K562 (cell line): ENCODE data around the gene KCTD7. TPM values are rescaled to one million over a fixed set of nuclear protein-coding genes. Genes with fewer than 3 reads are reported as not detected.

ENCODE experiments used
- ATF1 ChIP-seq, 2 experiments: fragments of 450-650 bp in 1 of 2; IDR thresholded peaks; 2 replicates each; pipeline ENCODE4 v1.6.1; 2016; ENCODE audit warnings: missing compliant biosample characterization in 1 of 2, missing genetic modification characterization in 1 of 2
- CREB1 ChIP-seq, 2 experiments: sonication (generic) in 1 of 2; formaldehyde crosslinking in 1 of 2; IDR thresholded peaks; 2 replicates each; pipeline versions ENCODE4 v1.6.1 to v1.8.0; 2012 to 2022; ENCODE audit warnings: inconsistent platforms in 1 of 2, mild to moderate bottlenecking in 1 of 2, missing genetic modification reagents in 1 of 2, moderate library complexity in 1 of 2
- E2F3 ChIP-seq: fragments of 250-450 bp; sonication (Bioruptor Pico); IDR thresholded peaks from 2 replicates; pipeline ENCODE4 v1.4.0; 2020; ENCODE audit warnings: mild to moderate bottlenecking
- GABPB1 ChIP-seq: sonication (generic); formaldehyde crosslinking; IDR thresholded peaks from 2 replicates; pipeline ENCODE4 v1.8.0; 2022; ENCODE audit warnings: mild to moderate bottlenecking, missing genetic modification reagents
- MIER1 ChIP-seq: fragments of 450-650 bp; IDR thresholded peaks from 2 replicates; pipeline ENCODE4 v1.6.1; 2016; ENCODE audit warnings: antibody characterized with exemption, mild to moderate bottlenecking, low read depth
- NFATC3 ChIP-seq: fragments of 450-650 bp; IDR thresholded peaks from 2 replicates; pipeline ENCODE4 v1.6.1; 2017; ENCODE audit warnings: mild to moderate bottlenecking
- NR4A1 ChIP-seq, 2 experiments: fragments of 250-450 bp in 1 of 2; fragments of 450-650 bp in 1 of 2; sonication (Bioruptor Pico) in 1 of 2; IDR thresholded peaks; 2 replicates each; pipeline versions ENCODE4 v1.4.0 to v1.6.1; 2016 to 2020; ENCODE audit warnings: mild to moderate bottlenecking in 2 of 2, missing compliant biosample characterization in 1 of 2, missing genetic modification characterization in 1 of 2, moderate library complexity in 1 of 2
- PHF21A ChIP-seq: fragments of 450-650 bp; IDR thresholded peaks from 2 replicates; pipeline ENCODE4 v1.6.1; 2017; ENCODE audit warnings: low read depth, borderline replicate concordance
- POLR2B ChIP-seq: fragments of 450-650 bp; IDR thresholded peaks from 2 replicates; pipeline ENCODE4 v1.6.1; 2018; ENCODE audit warnings: low read depth; ENCODE audit not compliant: partially characterized antibody
- SMAD2 ChIP-seq: fragments of 150-350 bp; IDR thresholded peaks from 2 replicates; pipeline ENCODE4 v1.6.1; 2014; ENCODE audit warnings: low read depth, mild to moderate bottlenecking, low read length
- TOE1 ChIP-seq, 2 experiments: fragments of 450-650 bp in 1 of 2; sonication (generic) in 1 of 2; formaldehyde crosslinking in 1 of 2; IDR thresholded peaks; 2 replicates each; pipeline versions ENCODE4 v1.7.1 to v1.8.0; 2016 to 2022; ENCODE audit warnings: borderline replicate concordance in 2 of 2, mild to moderate bottlenecking in 2 of 2, antibody characterized with exemption in 1 of 2, inconsistent platforms in 1 of 2, low read depth in 1 of 2, missing genetic modification reagents in 1 of 2, moderate library complexity in 1 of 2
- ZBTB17 ChIP-seq: fragments of 450-650 bp; formaldehyde crosslinking; IDR thresholded peaks from 2 replicates; pipeline ENCODE4 v1.4.0; 2020; ENCODE audit warnings: mild to moderate bottlenecking
- ZC3H8 ChIP-seq: fragments of 450-650 bp; IDR thresholded peaks from 2 replicates; pipeline ENCODE4 v1.6.1; 2017
- ZNF384 ChIP-seq: IDR thresholded peaks from 2 replicates; pipeline ENCODE4 v1.6.1; 2012; ENCODE audit warnings: low read depth, low read length, improper control_type of control experiment
- ZNF445 ChIP-seq: fragments of 250-450 bp; sonication (Bioruptor Pico); IDR thresholded peaks from 2 replicates; pipeline ENCODE4 v1.4.0; 2020; ENCODE audit warnings: low read depth, mild to moderate bottlenecking, moderate library complexity
- ZNF644 ChIP-seq: fragments of 200-800 bp; sonication (Bioruptor generic); IDR thresholded peaks from 2 replicates; pipeline ENCODE4 v1.6.1; 2016; ENCODE audit warnings: low read depth, missing genetic modification characterization, missing compliant biosample characterization
- polyA plus RNA-seq, 8 experiments: library from polyadenylated mRNA; depleted of rRNA in 4 of 8; stranded (reverse) in 5 of 8; unstranded in 3 of 8; fragments of >200 nt; fragmentation: Nextera tagmentation in 2 of 8; fragmentation: Illumina TruSeq in 1 of 8; extraction: Ambion mirVana in 2 of 8; extraction: Trizol in 1 of 8; gene quantifications; 2 replicates each; pipeline versions ENCODE4 v1.2.1 to v1.2.3, GENCODE V29; 2011 to 2014; ENCODE audit warnings: inconsistent platforms in 1 of 8, missing spikeins in 1 of 8
- total RNA-seq, 7 experiments: library from RNA; depleted of rRNA in 6 of 7; stranded (reverse); fragments of >200 nt in 6 of 7; fragmentation: Illumina TruSeq in 2 of 7; extraction: Trizol in 2 of 7; gene quantifications; 2 replicates each; pipeline versions ENCODE4 v1.2.1 to v1.2.3, GENCODE V29; 2011 to 2021; ENCODE audit warnings: low replicate concordance in 1 of 7
- TF ChIP-seq, protein P1 (sequence below): fragments of 250-450 bp; sonication (Bioruptor Pico); IDR thresholded peaks from 2 replicates; pipeline ENCODE4 v1.5.0; 2021; ENCODE audit warnings: mild to moderate bottlenecking, borderline replicate concordance
- TF ChIP-seq, protein P2 (sequence below): sonication (generic); formaldehyde crosslinking; IDR thresholded peaks from 2 replicates; pipeline ENCODE4 v1.8.1; 2022; ENCODE audit warnings: missing genetic modification reagents
- TF ChIP-seq, protein P3 (sequence below): sonication (generic); formaldehyde crosslinking; IDR thresholded peaks from 2 replicates; pipeline ENCODE4 v1.9.0; 2022; ENCODE audit warnings: mild to moderate bottlenecking, missing genetic modification reagents
- TF ChIP-seq, protein P4 (sequence below): sonication (generic); formaldehyde crosslinking; IDR thresholded peaks from 2 replicates; pipeline ENCODE4 v1.9.0; 2022; ENCODE audit warnings: mild to moderate bottlenecking, missing genetic modification reagents
- TF ChIP-seq, protein P5 (sequence below): fragments of 450-650 bp; formaldehyde crosslinking; IDR thresholded peaks from 2 replicates; pipeline ENCODE4 v1.4.0; 2022; ENCODE audit warnings: missing genetic modification characterization

Gene KCTD7
- total and polyA plus RNA-seq, 9 of the 15 experiments (the other 6 are each of a cell fraction or from before 2014, with no cell fraction given): 1.5 to 26.0 (median 9.0) TPM

DNA sequence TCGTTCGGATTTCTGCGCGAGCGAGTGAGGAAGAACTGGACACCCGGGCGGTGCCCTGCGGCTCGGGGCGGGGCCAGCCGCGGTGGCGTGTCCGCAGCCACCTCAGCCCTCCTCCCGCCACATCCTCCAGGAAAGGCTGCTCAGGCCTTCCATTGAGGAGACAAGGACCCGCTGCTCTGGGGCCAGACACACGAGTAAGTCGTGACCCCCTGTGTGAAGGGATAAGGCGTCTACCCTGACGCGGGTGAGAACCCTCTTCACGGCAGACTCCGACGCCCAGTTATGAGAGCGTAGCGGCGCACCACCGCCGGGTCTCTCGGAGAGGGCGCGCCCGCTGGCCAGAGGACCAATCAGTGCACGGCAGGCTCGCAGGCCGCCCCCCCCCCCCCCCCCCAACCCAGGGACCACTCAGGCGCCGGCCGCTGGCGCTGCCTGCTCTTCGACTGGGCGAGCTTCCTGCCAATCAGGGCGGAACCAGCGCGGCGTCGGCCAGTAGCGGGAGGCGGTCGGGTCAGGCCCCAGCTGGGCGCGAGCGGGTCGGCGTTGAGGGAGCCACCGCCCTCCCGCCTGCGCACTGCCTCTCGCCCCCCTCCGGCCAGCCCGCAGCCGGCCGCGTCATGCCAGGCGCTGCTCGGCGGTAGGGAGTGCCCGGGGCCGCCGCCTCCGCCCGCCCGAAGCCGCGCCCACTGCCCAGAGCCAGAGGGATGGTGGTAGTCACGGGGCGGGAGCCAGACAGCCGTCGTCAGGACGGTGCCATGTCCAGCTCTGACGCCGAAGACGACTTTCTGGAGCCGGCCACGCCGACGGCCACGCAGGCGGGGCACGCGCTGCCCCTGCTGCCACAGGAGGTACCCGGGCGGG lies at the start of gene KCTD7 (continued):
- TF ChIP-seq, protein P1, sequence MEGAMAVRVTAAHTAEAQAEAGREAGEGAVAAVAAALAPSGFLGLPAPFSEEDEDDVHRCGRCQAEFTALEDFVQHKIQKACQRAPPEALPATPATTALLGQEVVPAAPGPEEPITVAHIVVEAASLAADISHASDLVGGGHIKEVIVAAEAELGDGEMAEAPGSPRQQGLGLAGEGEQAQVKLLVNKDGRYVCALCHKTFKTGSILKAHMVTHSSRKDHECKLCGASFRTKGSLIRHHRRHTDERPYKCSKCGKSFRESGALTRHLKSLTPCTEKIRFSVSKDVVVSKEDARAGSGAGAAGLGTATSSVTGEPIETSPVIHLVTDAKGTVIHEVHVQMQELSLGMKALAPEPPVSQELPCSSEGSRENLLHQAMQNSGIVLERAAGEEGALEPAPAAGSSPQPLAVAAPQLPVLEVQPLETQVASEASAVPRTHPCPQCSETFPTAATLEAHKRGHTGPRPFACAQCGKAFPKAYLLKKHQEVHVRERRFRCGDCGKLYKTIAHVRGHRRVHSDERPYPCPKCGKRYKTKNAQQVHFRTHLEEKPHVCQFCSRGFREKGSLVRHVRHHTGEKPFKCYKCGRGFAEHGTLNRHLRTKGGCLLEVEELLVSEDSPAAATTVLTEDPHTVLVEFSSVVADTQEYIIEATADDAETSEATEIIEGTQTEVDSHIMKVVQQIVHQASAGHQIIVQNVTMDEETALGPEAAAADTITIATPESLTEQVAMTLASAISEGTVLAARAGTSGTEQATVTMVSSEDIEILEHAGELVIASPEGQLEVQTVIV (CRISPR knock-in tag): no peak
- no peak for TF ChIP-seq TOE1 (IDR thresholded peaks at IDR 0.05; ENCODE audit: borderline replicate concordance)
- no peak for TF ChIP-seq TOE1 (CRISPR knock-in tag; IDR thresholded peaks at IDR 0.05; ENCODE audit: borderline replicate concordance, low read depth)
- TF ChIP-seq PHF21A: no peak
- TF ChIP-seq ZNF445: no peak
- TF ChIP-seq POLR2B: peak; percentile 98
- no peak for TF ChIP-seq ZNF644 (tag)
- no peak for TF ChIP-seq SMAD2
- TF ChIP-seq, protein P2, sequence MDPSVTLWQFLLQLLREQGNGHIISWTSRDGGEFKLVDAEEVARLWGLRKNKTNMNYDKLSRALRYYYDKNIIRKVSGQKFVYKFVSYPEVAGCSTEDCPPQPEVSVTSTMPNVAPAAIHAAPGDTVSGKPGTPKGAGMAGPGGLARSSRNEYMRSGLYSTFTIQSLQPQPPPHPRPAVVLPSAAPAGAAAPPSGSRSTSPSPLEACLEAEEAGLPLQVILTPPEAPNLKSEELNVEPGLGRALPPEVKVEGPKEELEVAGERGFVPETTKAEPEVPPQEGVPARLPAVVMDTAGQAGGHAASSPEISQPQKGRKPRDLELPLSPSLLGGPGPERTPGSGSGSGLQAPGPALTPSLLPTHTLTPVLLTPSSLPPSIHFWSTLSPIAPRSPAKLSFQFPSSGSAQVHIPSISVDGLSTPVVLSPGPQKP (CRISPR knock-in tag): no peak
- peak; percentile 50; the same call in 1 of the 2 replicates for TF ChIP-seq E2F3 (CRISPR knock-in tag)
- TF ChIP-seq CREB1 (IDR thresholded peaks at IDR 0.05): peak; percentile 94
- TF ChIP-seq CREB1 (CRISPR knock-in tag; IDR thresholded peaks at IDR 0.05): peak; percentile 94
- TF ChIP-seq, protein P3, sequence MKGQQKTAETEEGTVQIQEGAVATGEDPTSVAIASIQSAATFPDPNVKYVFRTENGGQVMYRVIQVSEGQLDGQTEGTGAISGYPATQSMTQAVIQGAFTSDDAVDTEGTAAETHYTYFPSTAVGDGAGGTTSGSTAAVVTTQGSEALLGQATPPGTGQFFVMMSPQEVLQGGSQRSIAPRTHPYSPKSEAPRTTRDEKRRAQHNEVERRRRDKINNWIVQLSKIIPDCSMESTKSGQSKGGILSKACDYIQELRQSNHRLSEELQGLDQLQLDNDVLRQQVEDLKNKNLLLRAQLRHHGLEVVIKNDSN (CRISPR knock-in tag): 0 out of 2 replicates have a peak, but pooled peaks have one; percentile 32
- TF ChIP-seq, protein P4, sequence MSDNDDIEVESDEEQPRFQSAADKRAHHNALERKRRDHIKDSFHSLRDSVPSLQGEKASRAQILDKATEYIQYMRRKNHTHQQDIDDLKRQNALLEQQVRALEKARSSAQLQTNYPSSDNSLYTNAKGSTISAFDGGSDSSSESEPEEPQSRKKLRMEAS (CRISPR knock-in tag): no peak; the same call in 1 of the 2 replicates
- TF ChIP-seq ZC3H8: no peak
- TF ChIP-seq NFATC3: no peak
- TF ChIP-seq NR4A1 (CRISPR knock-in tag; IDR thresholded peaks at IDR 0.05): peak; percentile 93
- no peak for TF ChIP-seq NR4A1 (tag; IDR thresholded peaks at IDR 0.05)
- no peak for TF ChIP-seq MIER1
- peak; percentile 79 for TF ChIP-seq ATF1 (CRISPR knock-in tag; IDR thresholded peaks at IDR 0.05)
- TF ChIP-seq ATF1 (tag; IDR thresholded peaks at IDR 0.05): peak; percentile 90
- TF ChIP-seq GABPB1 (CRISPR knock-in tag): peak; percentile 83
- TF ChIP-seq, protein P5, sequence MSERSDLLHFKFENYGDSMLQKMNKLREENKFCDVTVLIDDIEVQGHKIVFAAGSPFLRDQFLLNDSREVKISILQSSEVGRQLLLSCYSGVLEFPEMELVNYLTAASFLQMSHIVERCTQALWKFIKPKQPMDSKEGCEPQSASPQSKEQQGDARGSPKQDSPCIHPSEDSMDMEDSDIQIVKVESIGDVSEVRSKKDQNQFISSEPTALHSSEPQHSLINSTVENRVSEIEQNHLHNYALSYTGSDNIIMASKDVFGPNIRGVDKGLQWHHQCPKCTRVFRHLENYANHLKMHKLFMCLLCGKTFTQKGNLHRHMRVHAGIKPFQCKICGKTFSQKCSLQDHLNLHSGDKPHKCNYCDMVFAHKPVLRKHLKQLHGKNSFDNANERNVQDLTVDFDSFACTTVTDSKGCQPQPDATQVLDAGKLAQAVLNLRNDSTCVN (CRISPR knock-in tag): no peak
- TF ChIP-seq ZBTB17 (CRISPR knock-in tag): peak; percentile 65; the same call in 1 of the 2 replicates
- TF ChIP-seq ZNF384: 0 out of 2 replicates have a peak, but pooled peaks have one; percentile 18
